ENCODE measurements around the gene SAC3D1.

Gene SAC3D1

GRCh38 chr11:65060913-65061408 lies 20.0 kb downstream of the SAC3D1 start:
- DNase-seq, result no peak

GRCh38 chr11:65063532-65063931 lies 22.5 kb downstream of the SAC3D1 start:
- DNase-seq, result no peak

- no peak for DNase-seq
Observed at GRCh38 chr11:65064847-65065240, 23.8 kb downstream of the SAC3D1 start.

- no peak for DNase-seq
Observed at GRCh38 chr11:65065851-65066250, 24.8 kb downstream of the SAC3D1 start.

- no peak for DNase-seq
Observed at GRCh38 chr11:65066315-65066714, 25.3 kb downstream of the SAC3D1 start.

GRCh38 chr11:65066805-65067291 lies 25.8 kb downstream of the SAC3D1 start:
- DNase-seq, result no peak

- DNase-seq, result no peak
Observed at GRCh38 chr11:65067446-65067845, 26.4 kb downstream of the SAC3D1 start.

- peak; percentile 43 for DNase-seq
Observed at GRCh38 chr11:65069217-65069616, 28.2 kb downstream of the SAC3D1 start.

- peak; percentile 34 for DNase-seq
Observed at GRCh38 chr11:65071907-65072630, 31.1 kb downstream of the SAC3D1 start.

- DNase-seq, result no peak
Observed at GRCh38 chr11:65072631-65072966, 31.6 kb downstream of the SAC3D1 start.

GRCh38 chr11:65077451-65077850 lies 36.4 kb downstream of the SAC3D1 start:
- peak; percentile 44 for DNase-seq

- peak; percentile 59 for DNase-seq
Observed at GRCh38 chr11:65078151-65078550, 37.1 kb downstream of the SAC3D1 start.

- DNase-seq, result no peak
Observed at GRCh38 chr11:65078786-65079342, 37.9 kb downstream of the SAC3D1 start.

GRCh38 chr11:65083134-65083833 lies 42.3 kb downstream of the SAC3D1 start:
- DNase-seq, result no peak

GRCh38 chr11:65083834-65084597 lies 43.0 kb downstream of the SAC3D1 start, which contains the start of the genes CDCA5 and ZFPL1:
Gene CDCA5, minus strand, starts transcription at chr11:65084040. Its CDS starts 62 bp downstream, at chr11:65083978.
Gene ZFPL1, plus strand, starts transcription at chr11:65084222. Its CDS starts 477 bp downstream, at chr11:65084699.
- DNase-seq, result peak; percentile 98

GRCh38 chr11:65084598-65085375 lies 43.8 kb downstream of the SAC3D1 start:
- no peak for DNase-seq

- DNase-seq, result peak; percentile 36
Observed at GRCh38 chr11:65085446-65085845, 44.4 kb downstream of the SAC3D1 start.

GRCh38 chr11:65086809-65087208 lies 45.8 kb downstream of the SAC3D1 start:
- DNase-seq, result no peak

- DNase-seq, result no peak
Observed at GRCh38 chr11:65087216-65087615, 46.2 kb downstream of the SAC3D1 start.

GRCh38 chr11:65087827-65088226 lies 46.8 kb downstream of the SAC3D1 start:
- DNase-seq, result no peak

GRCh38 chr11:65089621-65090020 lies 48.6 kb downstream of the SAC3D1 start:
- no peak for DNase-seq

GRCh38 chr11:65090628-65091027 lies 49.6 kb downstream of the SAC3D1 start:
- DNase-seq, result no peak
